PFSK-1 (cell line): ENCODE measurements around the gene IGHMBP2.

ENCODE experiments used
- POLR2AphosphoS5 ChIP-seq: IDR thresholded peaks from 2 replicates; pipeline ENCODE4 v1.6.1; 2012; ENCODE audit warnings: low read depth, mild to moderate bottlenecking, control low read depth, low read length, moderate library complexity
- TAF1 ChIP-seq: IDR thresholded peaks from 2 replicates; pipeline ENCODE4 v1.6.1; 2012; ENCODE audit warnings: low read length, control low read depth, borderline replicate concordance; ENCODE audit not compliant: insufficient read depth

- TF ChIP-seq POLR2AphosphoS5 (no peak), TAF1 (no peak)
These were observed 36.6 kb upstream of the IGHMBP2 start for GRCh38 chr11:68867066-68867465.
